Hematopoietic multipotent progenitor cell treated with erythropoietin and hydrocortisone succinate and interleukin-3 and kit ligand, for 4 days (in vitro differentiated cells): Measurements from ENCODE around the gene DTNA.
"Not testable (repeated sequence)": the region's sequence is repeated elsewhere in the genome, so short reads cannot be mapped to it uniquely, and the experiment has no call there.

Source experiments
- DNase-seq: peaks from one replicate; pipeline ENCODE4 v3.0.0-alpha.2; 2015

DTNA gene

GRCh38 chr18:34726286-34727004 lies 16.3 kb downstream of the DTNA start:
- no peak for DNase-seq

GRCh38 chr18:34729264-34729663 lies 19.2 kb downstream of the DTNA start:
- DNase-seq: peak; percentile 64

- DNase-seq: peak; percentile 48
These were observed 19.8 kb downstream of the DTNA start for GRCh38 chr18:34729740-34730355.

- no peak for DNase-seq
These were observed 20.7 kb downstream of the DTNA start for GRCh38 chr18:34730774-34731173.

GRCh38 chr18:34734056-34734455 lies 24.0 kb downstream of the DTNA start:
- no peak for DNase-seq

- DNase-seq: not testable (repeated sequence)
These were observed 24.4 kb downstream of the DTNA start for GRCh38 chr18:34734526-34734925.

GRCh38 chr18:34738175-34738894 lies 28.2 kb downstream of the DTNA start:
- no peak for DNase-seq

GRCh38 chr18:34740101-34740500 lies 30.0 kb downstream of the DTNA start:
- no peak for DNase-seq

GRCh38 chr18:34740724-34741123 lies 30.6 kb downstream of the DTNA start:
- DNase-seq: no peak

GRCh38 chr18:34741401-34741800 lies 31.3 kb downstream of the DTNA start:
- DNase-seq: no peak

- DNase-seq: no peak
These were observed 32.8 kb downstream of the DTNA start for GRCh38 chr18:34742891-34743341.

- no peak for DNase-seq
These were observed 34.5 kb downstream of the DTNA start for GRCh38 chr18:34744569-34744968.

- DNase-seq: no peak
These were observed 36.5 kb downstream of the DTNA start for GRCh38 chr18:34746614-34747013.

GRCh38 chr18:34749721-34750120 lies 39.6 kb downstream of the DTNA start:
- no peak for DNase-seq

- DNase-seq: no peak
These were observed 42.0 kb downstream of the DTNA start for GRCh38 chr18:34752056-34752455.

- DNase-seq: no peak
These were observed 44.2 kb downstream of the DTNA start for GRCh38 chr18:34754300-34754699.

GRCh38 chr18:34757666-34758065 lies 47.6 kb downstream of the DTNA start:
- DNase-seq: no peak

GRCh38 chr18:34758378-34758948 lies 48.4 kb downstream of the DTNA start:
- DNase-seq: no peak

GRCh38 chr18:34760444-34760843 lies 50.3 kb downstream of the DTNA start:
- DNase-seq: no peak

- no peak for DNase-seq
These were observed 54.4 kb downstream of the DTNA start for GRCh38 chr18:34764451-34764850.

GRCh38 chr18:34767601-34768027 lies 57.5 kb downstream of the DTNA start:
- DNase-seq: no peak

GRCh38 chr18:34771958-34772357 lies 61.9 kb downstream of the DTNA start:
- DNase-seq: no peak

- peak; percentile 39 for DNase-seq
These were observed 62.8 kb downstream of the DTNA start for GRCh38 chr18:34772887-34773286.

GRCh38 chr18:34773378-34773777 lies 63.3 kb downstream of the DTNA start:
- no peak for DNase-seq
